Measurements from ENCODE around the gene PDZD2.
"Not testable (repeated sequence)": the region's sequence is repeated elsewhere in the genome, so short reads cannot be mapped to it uniquely, and the experiment has no call there.

PDZD2 gene

GRCh38 chr5:32074401-32074800 lies 435.5 kb downstream of the PDZD2 start:
- DNase-seq (ENCODE audit: low read depth, low spot score): no peak

GRCh38 chr5:32076699-32077695 lies 438.1 kb downstream of the PDZD2 start:
- no peak for DNase-seq (ENCODE audit: low read depth, low spot score)

- DNase-seq (ENCODE audit: low read depth, low spot score): not testable (repeated sequence)
Measured at GRCh38 chr5:32078855-32079254, 439.9 kb downstream of the PDZD2 start.

GRCh38 chr5:32080565-32080964 lies 441.6 kb downstream of the PDZD2 start:
- not testable (repeated sequence) for DNase-seq (ENCODE audit: low read depth, low spot score)

- no peak for DNase-seq (ENCODE audit: low read depth, low spot score)
Measured at GRCh38 chr5:32082701-32083100, 443.8 kb downstream of the PDZD2 start.

- DNase-seq (ENCODE audit: low read depth, low spot score): no peak
Measured at GRCh38 chr5:32083981-32084430, 445.1 kb downstream of the PDZD2 start.

- no peak for DNase-seq (ENCODE audit: low read depth, low spot score)
Measured at GRCh38 chr5:32087086-32088082, 448.5 kb downstream of the PDZD2 start.

GRCh38 chr5:32088214-32088613 lies 449.3 kb downstream of the PDZD2 start:
- no peak for DNase-seq (ENCODE audit: low read depth, low spot score)

- DNase-seq (ENCODE audit: low read depth, low spot score): no peak
Measured at GRCh38 chr5:32089146-32090000, 450.4 kb downstream of the PDZD2 start.

GRCh38 chr5:32090026-32090754 lies 451.3 kb downstream of the PDZD2 start:
- DNase-seq (ENCODE audit: low read depth, low spot score): no peak

GRCh38 chr5:32090755-32091128 lies 451.8 kb downstream of the PDZD2 start:
- no peak for DNase-seq (ENCODE audit: low read depth, low spot score)

- DNase-seq (ENCODE audit: low read depth, low spot score): peak; percentile 43
Measured at GRCh38 chr5:32092938-32093812, 454.2 kb downstream of the PDZD2 start.

GRCh38 chr5:32094691-32095090 lies 455.8 kb downstream of the PDZD2 start:
- DNase-seq (ENCODE audit: low read depth, low spot score): no peak

- no peak for DNase-seq (ENCODE audit: low read depth, low spot score)
Measured at GRCh38 chr5:32095261-32095671, 456.3 kb downstream of the PDZD2 start.

GRCh38 chr5:32096891-32097595 lies 458.1 kb downstream of the PDZD2 start:
- DNase-seq (ENCODE audit: low read depth, low spot score): no peak

- DNase-seq (ENCODE audit: low read depth, low spot score): no peak
Measured at GRCh38 chr5:32098291-32098690, 459.4 kb downstream of the PDZD2 start.

- DNase-seq (ENCODE audit: low read depth, low spot score): no peak
Measured at GRCh38 chr5:32098890-32099310, 460.0 kb downstream of the PDZD2 start.

GRCh38 chr5:32099486-32100035 lies 460.6 kb downstream of the PDZD2 start:
- no peak for DNase-seq (ENCODE audit: low read depth, low spot score)
